HG03064 (cell line): Measurements from ENCODE around the gene IGFBP2.

Experiments
- ATAC-seq: cut with Tn5 transposase; IDR thresholded peaks from one replicate; pipeline ENCODE4 v1.9.1; 2021; ENCODE audit warnings: low read depth; ENCODE audit not compliant: unreplicated experiment

IGFBP2 gene

GRCh38 chr2:216659276-216659675 lies 26.1 kb downstream of the IGFBP2 start:
- no peak for ATAC-seq

- no peak for ATAC-seq
These were observed 27.3 kb downstream of the IGFBP2 start for GRCh38 chr2:216660496-216660895.

GRCh38 chr2:216661051-216661450 lies 27.8 kb downstream of the IGFBP2 start:
- ATAC-seq: no peak

GRCh38 chr2:216661639-216662375 lies 28.6 kb downstream of the IGFBP2 start:
- ATAC-seq: no peak

- no peak for ATAC-seq
These were observed 29.9 kb downstream of the IGFBP2 start for GRCh38 chr2:216663106-216663505.

- ATAC-seq: no peak
These were observed 30.6 kb downstream of the IGFBP2 start for GRCh38 chr2:216663846-216664245.

GRCh38 chr2:216664593-216665034 lies 31.4 kb downstream of the IGFBP2 start:
- ATAC-seq: no peak

- no peak for ATAC-seq
These were observed 32.0 kb downstream of the IGFBP2 start for GRCh38 chr2:216665242-216665641.

GRCh38 chr2:216665717-216666116 lies 32.5 kb downstream of the IGFBP2 start:
- no peak for ATAC-seq

GRCh38 chr2:216666461-216667233 lies 33.4 kb downstream of the IGFBP2 start:
- no peak for ATAC-seq

GRCh38 chr2:216670266-216671080 lies 37.3 kb downstream of the IGFBP2 start:
- no peak for ATAC-seq

- no peak for ATAC-seq
These were observed 37.8 kb downstream of the IGFBP2 start for GRCh38 chr2:216671081-216671411.

GRCh38 chr2:216671791-216672343 lies 38.6 kb downstream of the IGFBP2 start:
- no peak for ATAC-seq

- no peak for ATAC-seq
These were observed 39.2 kb downstream of the IGFBP2 start for GRCh38 chr2:216672466-216672865.

- no peak for ATAC-seq
These were observed 39.8 kb downstream of the IGFBP2 start for GRCh38 chr2:216673021-216673420.

GRCh38 chr2:216673609-216674008 lies 40.4 kb downstream of the IGFBP2 start:
- no peak for ATAC-seq

- ATAC-seq: no peak
These were observed 41.2 kb downstream of the IGFBP2 start for GRCh38 chr2:216674376-216674775.

GRCh38 chr2:216676630-216677029 lies 43.4 kb downstream of the IGFBP2 start:
- no peak for ATAC-seq

- no peak for ATAC-seq
These were observed 44.3 kb downstream of the IGFBP2 start for GRCh38 chr2:216677439-216678097.

- ATAC-seq: no peak
These were observed 44.9 kb downstream of the IGFBP2 start for GRCh38 chr2:216678098-216678465.
